ENCODE measurements around the gene RAB3D. TPM values are rescaled to one million over a fixed set of nuclear protein-coding genes. Genes with fewer than 3 reads are reported as not detected.

RAB3D gene
- total and polyA plus RNA-seq, 2 experiments from 2014 or later: 3.8 to 21.2 TPM

- H3K4me3 ChIP-seq: peak overlapping the region; percentile 58
- Mint-ChIP-seq H3K36me3 (ENCODE audit: low read depth) (no peaks in the 10 kb centered on the region), H3K9me3 (peaks cover 3% of the 10 kb centered on the region; the same call in 1 of the 3 replicates), H3K27ac (0 out of 2 replicates have a peak overlapping the region, but pooled peaks have one; percentile 48), H3K4me3 (peak overlapping the region; percentile 94), H3K27me3 (ENCODE audit: insufficient read depth, low read depth, poor library complexity) (peaks cover 12% of the 10 kb centered on the region), H3K4me1 (peaks cover 17% of the 10 kb centered on the region)
- H3K4me2 ChIP-seq: peak overlapping the region; percentile 92
- no peak overlapping the region for H3K27ac ChIP-seq (ENCODE audit: low read depth)
- no peaks in the 10 kb centered on the region for H3K79me2 ChIP-seq (replicated peaks; ENCODE audit: insufficient read depth)
- 0 out of 2 replicates have a peak, but pooled peaks cover 3% of the 10 kb centered on the region for H3K4me1 ChIP-seq (ENCODE audit: insufficient read depth)
- no peaks in the 10 kb centered on the region for H3K27me3 ChIP-seq (ENCODE audit: insufficient read depth)
- peak; percentile 85 for DNase-seq (ENCODE audit: low spot score)
- H3K36me3 ChIP-seq (ENCODE audit: insufficient read depth): no peaks in the 10 kb centered on the region
- TF ChIP-seq ZNF331 (CRISPR knock-in tag; IDR thresholded peaks at IDR 0.05; ENCODE audit: low read depth) (peak; percentile 49; the same call in 1 of the 2 replicates), CREB1 (CRISPR knock-in tag; IDR thresholded peaks at IDR 0.05; ENCODE audit: low read depth) (peak; percentile 75), NANOG (IDR thresholded peaks at IDR 0.05; ENCODE audit: borderline replicate concordance) (no peak), JUNB (IDR thresholded peaks at IDR 0.05; ENCODE audit: unreplicated experiment) (no peak), ZNF462 (CRISPR knock-in tag; IDR thresholded peaks at IDR 0.05) (no peak), ZNF114 (CRISPR knock-in tag; IDR thresholded peaks at IDR 0.05) (0 out of 2 replicates have a peak, but pooled peaks have one; percentile 70), REST (IDR thresholded peaks at IDR 0.05; ENCODE audit: unreplicated experiment) (no peak), EZH2phosphoT487 (IDR thresholded peaks at IDR 0.05; ENCODE audit: unreplicated experiment) (no peak), POLR2AphosphoS5 (IDR thresholded peaks at IDR 0.05; ENCODE audit: low read depth) (no peak), STAT1 (IDR thresholded peaks at IDR 0.05; ENCODE audit: unreplicated experiment) (no peak), CTCF (conservative IDR thresholded peaks at IDR 0.05; ENCODE audit: low read depth in 2 of 2) (peak; percentile 81 to 91), EZH2 (IDR thresholded peaks at IDR 0.05; ENCODE audit: low read depth, unreplicated experiment) (no peak), ETS1 (IDR thresholded peaks at IDR 0.05) (no peak)
- peaks cover 16% of the 10 kb centered on the region for H3F3A ChIP-seq (replicated peaks; ENCODE audit: low read depth)
- no peaks in the 10 kb centered on the region for H4K20me1 ChIP-seq (replicated peaks; ENCODE audit: insufficient read depth)
- no peaks in the 10 kb centered on the region for H3K9me2 ChIP-seq (ENCODE audit: insufficient read depth)
- ATAC-seq: peak; percentile 10
- H2AFZ ChIP-seq: peak overlapping the region; percentile 81
Measured at GRCh38 chr19:11382898-11383705, 43.6 kb upstream of the RAB3D start.
